VCaP (cell line): ENCODE measurements around the gene SMC1B.

Source experiments
- H3K27ac ChIP-seq: fragments of 450-650 bp; 2 replicates; pipeline ENCODE4 v1.5.1; 2017
- CTCF ChIP-seq: fragments of 450-650 bp; conservative IDR thresholded peaks from 2 replicates; pipeline ENCODE4 v1.5.1; 2017; ENCODE audit warnings: mild to moderate bottlenecking, moderate library complexity

SMC1B gene

GRCh38 chr22:45455621-45456020 is 42.2 kb upstream of the SMC1B start:
- TF ChIP-seq CTCF = no peak
- no peak overlapping the region for H3K27ac ChIP-seq

GRCh38 chr22:45455212-45455611 is 41.8 kb upstream of the SMC1B start:
- no peak overlapping the region for H3K27ac ChIP-seq
- no peak for TF ChIP-seq CTCF

GRCh38 chr22:45454275-45454674 is 40.9 kb upstream of the SMC1B start:
- H3K27ac ChIP-seq = no peak overlapping the region
- TF ChIP-seq CTCF = no peak

- H3K27ac ChIP-seq = no peak overlapping the region
- no peak for TF ChIP-seq CTCF
Observed at GRCh38 chr22:45453764-45454163, 40.4 kb upstream of the SMC1B start.

- no peak overlapping the region for H3K27ac ChIP-seq
- no peak for TF ChIP-seq CTCF
Observed at GRCh38 chr22:45452565-45453379, 39.4 kb upstream of the SMC1B start.

- no peak for TF ChIP-seq CTCF
- H3K27ac ChIP-seq = no peak overlapping the region
Observed at GRCh38 chr22:45451972-45452371, 38.6 kb upstream of the SMC1B start.

GRCh38 chr22:45450921-45451651 is 37.7 kb upstream of the SMC1B start:
- no peak for TF ChIP-seq CTCF
- H3K27ac ChIP-seq = no peak overlapping the region
